Muscle layer of colon (tissue), 2 donors: ENCODE measurements around the gene PTPN6.

Experiments
- H3K27ac ChIP-seq: one replicate; pipeline ENCODE4 v1.7.0; 2013; ENCODE audit warnings: low read depth, mild to moderate bottlenecking, low read length, moderate library complexity
- H3K27me3 ChIP-seq, 2 donors: one replicate each; pipeline ENCODE4 v1.7.0; 2013; ENCODE audit warnings: low read length in 2 of 2, mild to moderate bottlenecking in 2 of 2; ENCODE audit not compliant: insufficient read depth in 2 of 2, control insufficient read depth in 1 of 2
- H3K36me3 ChIP-seq: one replicate; pipeline ENCODE4 v1.7.0; 2013; ENCODE audit warnings: mild to moderate bottlenecking, low read length; ENCODE audit not compliant: insufficient read depth
- H3K4me1 ChIP-seq: one replicate; pipeline ENCODE4 v1.7.0; 2013; ENCODE audit warnings: mild to moderate bottlenecking, low read length; ENCODE audit not compliant: insufficient read depth
- H3K4me3 ChIP-seq, 2 donors: one replicate each; pipeline ENCODE4 v1.7.0; 2013; ENCODE audit warnings: low read length in 2 of 2, low read depth in 1 of 2, mild to moderate bottlenecking in 1 of 2, moderate library complexity in 1 of 2
- H3K9ac ChIP-seq: one replicate; pipeline ENCODE4 v1.7.0; 2013; ENCODE audit warnings: low read length
- H3K9me3 ChIP-seq: one replicate; pipeline ENCODE4 v1.7.0; 2013; ENCODE audit warnings: mild to moderate bottlenecking, low read length
- donor health status: abdominal sarcoma.
- donor health status: Adenocarcinoma of cecum.

Gene PTPN6

DNA sequence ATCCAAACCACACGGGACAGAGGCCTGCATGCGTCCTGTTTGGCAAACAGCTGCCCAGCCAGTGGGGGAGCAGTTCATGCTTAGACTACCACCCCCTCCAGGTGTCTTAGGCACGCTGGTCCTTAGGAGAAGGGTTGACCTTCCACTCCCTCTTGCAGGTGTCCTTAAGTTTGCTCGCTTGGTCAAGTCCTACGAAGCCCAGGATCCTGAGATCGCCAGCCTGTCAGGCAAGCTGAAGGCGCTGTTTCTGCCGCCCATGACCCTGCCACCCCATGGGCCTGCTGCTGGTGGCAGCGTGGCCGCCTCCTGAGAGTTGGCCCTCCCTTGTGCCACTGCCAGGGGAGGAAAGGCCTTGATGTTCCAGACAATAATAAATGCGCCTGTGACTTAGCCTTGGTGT, 5.5 kb upstream of the PTPN6 start:
- Histone ChIP-seq H3K4me3 (no peak overlapping the region), H3K36me3 (peaks cover 33% of the 10 kb centered on the region), H3K27ac (peak overlapping the region; percentile 87), H3K9me3 (no peaks in the 10 kb centered on the region), H3K9ac (no peak overlapping the region), H3K4me1 (peaks cover 28% of the 10 kb centered on the region), H3K27me3 (no peaks in the 10 kb centered on the region)

DNA sequence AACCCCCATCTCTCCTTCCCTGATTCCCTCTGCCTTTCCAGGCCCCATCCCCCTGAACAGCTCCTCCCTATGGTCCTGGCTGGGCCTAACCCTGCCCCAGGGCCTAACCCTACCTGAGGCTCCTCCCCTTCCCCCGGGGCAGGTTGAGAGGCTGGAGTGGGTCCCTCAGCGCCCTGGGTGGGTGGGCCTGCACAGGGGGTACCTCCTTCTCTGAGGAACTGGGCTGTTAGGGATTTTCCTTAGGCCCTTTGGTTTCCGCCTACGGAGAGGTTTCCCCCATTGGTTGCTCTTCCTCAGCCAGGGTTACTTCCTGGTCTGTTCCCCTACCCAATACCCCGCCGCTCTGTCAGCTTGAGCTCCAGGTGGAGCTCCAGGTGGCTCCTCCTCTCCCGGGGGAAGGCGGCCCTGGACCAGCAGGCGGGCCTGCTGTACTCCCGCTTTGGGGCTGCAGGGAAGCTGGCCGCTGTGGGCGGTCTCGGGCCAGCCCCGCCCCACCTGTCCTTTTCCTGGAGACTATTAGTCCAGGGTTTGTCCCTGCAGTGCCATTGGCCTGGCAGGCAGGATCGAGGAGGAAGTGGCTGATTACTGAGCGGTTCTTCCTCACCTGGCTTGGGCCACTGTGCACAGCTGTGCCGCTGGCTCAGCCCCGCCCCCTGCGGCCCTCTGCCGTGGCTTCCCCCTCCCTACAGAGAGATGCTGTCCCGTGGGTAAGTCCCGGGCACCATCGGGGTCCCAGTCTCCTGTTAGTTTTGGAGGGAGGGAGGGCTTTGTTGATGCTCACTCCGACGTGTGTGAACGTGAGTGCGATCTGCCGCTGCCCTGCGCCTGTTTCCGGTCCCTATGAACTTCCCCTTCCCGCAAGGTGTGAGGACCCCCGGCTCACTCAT, 4.9 kb upstream of the PTPN6 start:
- H3K9ac ChIP-seq = no peak overlapping the region
- H3K27ac ChIP-seq = no peak overlapping the region
- peaks cover 28% of the 10 kb centered on the region for H3K4me1 ChIP-seq
- no peaks in the 10 kb centered on the region for H3K27me3 ChIP-seq
- peaks cover 27% of the 10 kb centered on the region for H3K36me3 ChIP-seq
- no peaks in the 10 kb centered on the region for H3K9me3 ChIP-seq
- no peak overlapping the region for H3K4me3 ChIP-seq

DNA sequence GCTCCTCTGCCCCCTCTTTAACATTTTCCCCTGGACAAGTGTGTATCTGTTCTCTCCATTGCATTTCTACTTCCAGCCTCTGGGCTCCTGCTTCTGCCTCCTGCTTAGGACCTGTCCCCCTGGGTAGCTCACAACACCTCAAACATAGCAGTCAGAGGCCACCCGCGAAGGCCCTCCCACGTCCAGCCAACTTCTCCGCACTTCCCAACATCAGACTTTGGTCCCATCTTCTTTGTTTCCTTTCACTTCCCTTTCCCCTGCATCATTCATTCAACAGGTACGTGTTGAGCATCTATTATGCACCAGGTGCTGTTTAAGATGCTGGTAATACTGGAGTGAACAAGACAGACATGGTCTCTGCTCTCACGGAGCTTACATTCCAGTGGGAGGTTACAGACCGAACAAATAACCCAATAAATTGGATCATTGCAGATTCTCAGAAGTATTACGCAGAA, 4.2 kb upstream of the PTPN6 start:
- no peaks in the 10 kb centered on the region for H3K9me3 ChIP-seq
- H3K9ac ChIP-seq = no peak overlapping the region
- H3K36me3 ChIP-seq = peaks cover 20% of the 10 kb centered on the region
- peaks cover 28% of the 10 kb centered on the region for H3K4me1 ChIP-seq
- no peak overlapping the region for H3K4me3 ChIP-seq
- no peaks in the 10 kb centered on the region for H3K27me3 ChIP-seq
- H3K27ac ChIP-seq = no peak overlapping the region

DNA sequence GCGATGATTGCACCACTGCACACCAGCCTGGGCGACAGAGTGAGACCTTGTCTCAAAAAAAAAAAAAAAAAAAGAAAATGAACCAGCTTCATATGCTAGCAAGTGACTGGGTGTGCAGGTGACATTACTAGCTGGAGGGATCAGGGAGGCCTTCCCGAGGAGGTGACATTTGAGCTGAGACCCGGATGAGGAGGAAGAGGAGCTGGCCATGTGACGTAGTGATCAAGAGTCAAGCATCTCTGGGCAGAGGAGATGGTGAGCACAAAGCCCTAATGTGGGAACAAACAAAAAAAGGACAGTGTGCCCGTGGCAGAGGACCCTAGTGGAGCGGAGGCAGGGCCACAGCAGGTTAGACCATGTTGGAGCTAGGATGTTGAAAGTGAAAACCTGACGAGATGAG, 3.5 kb upstream of the PTPN6 start:
- Histone ChIP-seq H3K4me3 (no peak overlapping the region), H3K9ac (no peak overlapping the region), H3K27ac (no peak overlapping the region), H3K36me3 (peaks cover 20% of the 10 kb centered on the region), H3K27me3 (no peaks in the 10 kb centered on the region), H3K9me3 (no peaks in the 10 kb centered on the region), H3K4me1 (peaks cover 23% of the 10 kb centered on the region)

DNA sequence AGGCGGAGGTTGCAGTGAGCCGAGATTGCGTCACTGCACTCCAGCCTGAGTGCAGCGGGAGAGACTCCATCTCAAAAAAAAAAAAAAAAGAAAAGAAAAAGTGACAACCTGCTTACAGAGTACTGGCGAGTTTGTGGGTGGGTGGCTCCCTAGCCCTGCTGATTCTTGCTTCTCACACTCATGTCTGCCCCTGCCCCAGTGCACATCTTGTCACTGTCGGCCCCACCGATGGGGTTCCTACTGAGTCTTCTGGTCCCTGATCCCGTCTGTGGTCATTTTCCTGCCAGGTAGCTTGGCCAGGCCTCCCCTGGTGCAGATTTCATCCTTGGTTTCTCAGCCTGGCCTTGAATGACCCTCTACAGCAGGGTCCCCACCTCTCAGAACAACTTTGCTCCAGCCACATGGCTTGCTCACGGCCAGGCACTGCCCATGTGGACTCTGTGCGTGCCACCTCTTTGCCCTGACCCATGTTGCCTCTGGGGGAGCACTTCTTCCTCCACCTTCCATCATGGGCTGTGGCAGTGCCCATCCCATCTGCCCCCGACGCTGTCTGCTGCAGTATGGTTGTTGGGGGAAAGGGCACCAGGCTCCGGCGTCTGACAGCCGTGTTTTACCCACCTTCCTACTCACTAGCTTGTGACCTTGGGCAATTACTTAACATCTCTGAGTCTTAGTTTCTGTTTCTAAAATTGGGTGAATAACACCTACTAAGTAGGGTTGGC, 2.1 kb upstream of the PTPN6 start:
- H3K36me3 ChIP-seq = peaks cover 20% of the 10 kb centered on the region
- peaks cover 15% of the 10 kb centered on the region for H3K4me1 ChIP-seq
- no peaks in the 10 kb centered on the region for H3K9me3 ChIP-seq
- no peaks in the 10 kb centered on the region for H3K27me3 ChIP-seq
- no peak overlapping the region for H3K9ac ChIP-seq
- no peak overlapping the region for H3K4me3 ChIP-seq
- no peak overlapping the region for H3K27ac ChIP-seq

DNA sequence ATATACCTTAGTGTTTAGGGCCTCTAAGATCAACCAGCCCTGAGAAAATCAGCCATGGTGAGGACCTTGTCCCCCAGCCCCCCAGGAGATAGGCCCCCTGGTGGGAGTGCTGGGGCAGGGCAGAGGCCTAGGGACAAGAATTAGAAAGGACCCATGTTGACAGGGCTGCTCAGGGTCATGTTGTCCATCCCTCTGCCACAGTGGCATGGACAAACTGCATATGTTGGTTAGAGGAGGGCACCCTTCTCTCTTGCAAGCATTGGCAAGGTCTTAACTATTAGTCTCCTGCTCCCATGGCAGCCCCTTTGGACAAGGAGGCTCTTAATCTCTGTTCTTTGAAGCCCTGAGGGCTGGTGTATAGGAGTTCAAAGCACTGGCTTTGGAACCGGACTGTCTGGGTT, 755 bp upstream of the PTPN6 start:
- Histone ChIP-seq H3K9me3 (no peaks in the 10 kb centered on the region), H3K4me1 (peaks cover 14% of the 10 kb centered on the region), H3K9ac (no peak overlapping the region), H3K4me3 (no peak overlapping the region), H3K36me3 (peaks cover 16% of the 10 kb centered on the region), H3K27ac (no peak overlapping the region), H3K27me3 (no peaks in the 10 kb centered on the region)

DNA sequence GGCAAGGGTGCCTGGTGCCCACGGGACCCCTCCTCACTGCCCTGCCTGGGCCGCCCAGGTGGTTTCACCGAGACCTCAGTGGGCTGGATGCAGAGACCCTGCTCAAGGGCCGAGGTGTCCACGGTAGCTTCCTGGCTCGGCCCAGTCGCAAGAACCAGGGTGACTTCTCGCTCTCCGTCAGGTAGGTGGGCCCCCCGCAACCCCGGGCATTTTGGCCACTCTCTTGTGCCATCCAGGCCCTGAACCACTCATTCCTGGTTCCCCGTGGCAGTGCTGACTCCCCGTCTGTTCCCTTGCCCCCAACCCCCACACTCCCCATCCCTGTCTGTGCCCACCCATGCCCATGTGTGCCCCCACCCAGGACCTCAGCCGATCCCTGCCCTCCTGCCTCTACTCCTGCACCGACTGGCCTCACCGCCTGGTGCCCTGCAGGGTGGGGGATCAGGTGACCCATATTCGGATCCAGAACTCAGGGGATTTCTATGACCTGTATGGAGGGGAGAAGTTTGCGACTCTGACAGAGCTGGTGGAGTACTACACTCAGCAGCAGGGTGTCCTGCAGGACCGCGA, 480 bp downstream of the PTPN6 start:
- Histone ChIP-seq H3K9ac (no peak overlapping the region), H3K27ac (no peak overlapping the region), H3K4me3 (no peak overlapping the region)

DNA sequence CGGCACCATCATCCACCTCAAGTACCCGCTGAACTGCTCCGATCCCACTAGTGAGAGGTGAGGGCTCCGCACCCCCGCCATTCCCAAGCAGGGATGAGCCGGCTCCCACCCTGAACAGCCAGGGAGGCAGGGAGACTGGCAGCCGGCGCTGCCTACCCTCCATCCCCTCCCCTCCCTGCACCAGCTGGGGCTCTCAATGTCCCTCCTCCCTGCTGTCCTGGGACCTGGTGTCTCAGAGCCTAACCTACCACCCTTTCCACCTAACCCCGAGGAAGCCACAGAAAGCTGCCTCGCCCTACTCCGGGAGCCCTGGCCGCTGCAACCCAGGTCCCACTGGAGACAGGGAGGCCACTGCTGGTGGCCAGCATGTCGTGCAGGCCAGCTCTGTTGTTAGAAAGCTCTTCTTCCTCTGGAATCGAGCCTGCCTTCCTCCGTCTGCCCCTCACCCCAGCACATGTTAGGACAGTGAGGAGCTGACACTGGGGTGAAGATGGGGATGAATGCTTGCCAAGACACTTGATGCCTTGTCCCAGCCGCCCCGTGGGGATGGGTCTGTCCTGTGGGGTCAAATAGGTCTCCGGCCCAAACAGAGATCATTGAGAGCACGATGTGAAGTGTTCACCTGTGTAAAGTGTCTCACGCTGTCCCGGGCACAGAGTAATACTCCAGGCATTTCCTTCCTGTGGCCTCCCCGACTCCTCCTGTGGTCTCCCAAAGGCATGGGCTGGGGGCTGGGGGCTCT, 1.1 kb downstream of the PTPN6 start:
- H3K27me3 ChIP-seq = no peaks in the 10 kb centered on the region
- peak overlapping the region in 1 of 2 donors; percentile 5 for H3K4me3 ChIP-seq
- peaks cover 6% of the 10 kb centered on the region for H3K4me1 ChIP-seq
- peaks cover 2% of the 10 kb centered on the region for H3K36me3 ChIP-seq
- no peaks in the 10 kb centered on the region for H3K9me3 ChIP-seq
- H3K27ac ChIP-seq = no peak overlapping the region
- H3K9ac ChIP-seq = no peak overlapping the region

More for the DNA sequence above, 480 bp downstream of the PTPN6 start:
- no peaks in the 10 kb centered on the region for H3K27me3 ChIP-seq
- H3K4me1 ChIP-seq = peaks cover 6% of the 10 kb centered on the region
- H3K36me3 ChIP-seq = peaks cover 8% of the 10 kb centered on the region
- H3K9me3 ChIP-seq = no peaks in the 10 kb centered on the region

DNA sequence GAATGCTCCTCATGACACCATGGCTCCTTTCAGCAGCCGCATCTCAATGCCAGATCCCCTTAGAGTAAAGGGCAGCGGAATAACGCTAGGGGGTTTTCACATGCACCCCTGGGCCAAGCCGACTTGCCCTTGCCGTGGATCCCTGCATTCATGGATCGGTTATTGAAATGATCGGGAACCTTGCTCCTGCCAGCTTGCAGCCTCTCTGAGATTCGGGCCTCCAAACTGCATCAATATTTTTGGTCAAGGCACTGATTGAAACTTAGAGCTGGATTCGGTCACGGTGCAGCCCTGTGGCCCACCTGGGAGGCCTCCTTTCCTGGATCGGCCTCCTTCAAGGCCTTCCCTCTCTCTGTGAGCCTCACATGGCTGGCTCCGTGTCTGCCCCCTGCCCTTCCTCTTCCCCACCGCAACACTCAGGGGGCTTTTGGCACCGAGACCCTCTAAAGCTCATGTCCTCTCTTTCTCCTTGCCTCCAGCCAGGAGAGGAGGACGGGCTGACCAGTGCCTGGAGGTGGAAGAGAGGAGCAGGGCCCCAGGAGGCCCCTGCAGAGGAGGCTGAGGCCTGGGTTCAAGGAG, 1.8 kb downstream of the PTPN6 start:
- Histone ChIP-seq H3K4me3 (peak overlapping the region in 1 of 2 donors; percentile 5), H3K9me3 (no peaks in the 10 kb centered on the region), H3K27ac (no peak overlapping the region), H3K36me3 (no peaks in the 10 kb centered on the region), H3K4me1 (peaks cover 6% of the 10 kb centered on the region), H3K27me3 (no peaks in the 10 kb centered on the region), H3K9ac (no peak overlapping the region)

DNA sequence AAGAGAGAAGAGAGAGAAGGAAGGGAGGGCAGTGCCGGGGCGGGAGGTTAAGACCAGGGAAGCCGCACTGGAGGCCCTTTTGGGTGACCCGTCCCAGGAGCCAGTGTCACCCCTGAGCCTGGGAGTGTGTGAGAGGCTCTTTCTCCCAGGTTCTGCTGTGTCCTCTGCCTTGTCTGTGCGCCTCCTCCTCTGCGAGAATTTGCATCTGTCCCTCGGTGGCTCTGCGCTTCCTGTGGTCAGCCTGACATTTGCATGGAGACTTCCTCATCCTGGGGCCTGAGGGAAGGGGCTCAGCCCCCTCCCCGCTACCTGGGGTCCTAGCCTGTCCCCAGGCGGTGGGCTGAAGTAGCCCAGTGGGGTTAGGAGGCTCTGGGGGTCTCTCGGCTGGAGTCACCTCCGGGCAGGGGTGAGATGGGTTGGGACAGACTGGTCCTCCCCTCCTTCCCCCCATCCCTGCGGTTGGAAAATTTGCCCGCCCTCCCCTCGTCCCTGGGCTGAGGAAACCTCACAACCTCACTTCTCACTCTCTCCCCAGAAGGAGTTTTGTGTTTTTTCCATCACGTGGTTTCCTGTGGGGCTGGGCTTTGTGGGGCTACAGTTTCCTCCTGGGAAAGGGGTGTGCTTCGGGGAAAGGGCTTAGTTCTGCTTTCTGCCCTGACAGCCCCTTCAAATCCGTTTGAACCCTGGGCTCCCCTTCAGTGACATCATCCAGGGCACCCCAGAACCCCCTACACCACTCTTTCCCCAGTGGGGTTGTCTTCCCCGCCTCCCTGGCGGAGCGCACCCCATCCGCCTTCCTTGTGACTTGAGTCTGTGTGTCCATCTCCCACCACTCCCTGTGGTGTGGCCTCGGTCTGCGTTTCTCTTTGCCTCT, 2.5 kb downstream of the PTPN6 start:
- Histone ChIP-seq H3K4me3 (no peak overlapping the region), H3K27me3 (no peaks in the 10 kb centered on the region), H3K9ac (no peak overlapping the region), H3K9me3 (no peaks in the 10 kb centered on the region), H3K36me3 (no peaks in the 10 kb centered on the region), H3K4me1 (peaks cover 6% of the 10 kb centered on the region), H3K27ac (peak overlapping the region; percentile 23)
